NB4 (cell line): ENCODE results near the gene NADSYN1.

ENCODE experiments used
- DNase-seq: peaks from one replicate; pipeline ENCODE4 v3.0.0; 2010; ENCODE audit warnings: low read depth
- H3K4me3 ChIP-seq: one replicate; pipeline ENCODE4 v1.5.1; 2011; ENCODE audit warnings: mild to moderate bottlenecking, low read depth, low read length, moderate library complexity
- MAX ChIP-seq: IDR thresholded peaks from 2 replicates; pipeline ENCODE4 v1.6.1; 2011; ENCODE audit warnings: low read depth, low read length
- MYC ChIP-seq: IDR thresholded peaks from 2 replicates; pipeline ENCODE4 v1.6.1; 2011; ENCODE audit warnings: low read depth, low read length
- POLR2A ChIP-seq: IDR thresholded peaks from 2 replicates; pipeline ENCODE4 v1.6.1; 2011; ENCODE audit warnings: mild to moderate bottlenecking; ENCODE audit not compliant: insufficient read length; ENCODE audit errors: extremely low read depth
- TF ChIP-seq, protein P1 (sequence below): IDR thresholded peaks from one replicate; pipeline ENCODE4 v1.5.1; 2012; ENCODE audit warnings: low read depth, low read length

NADSYN1 gene

DNA sequence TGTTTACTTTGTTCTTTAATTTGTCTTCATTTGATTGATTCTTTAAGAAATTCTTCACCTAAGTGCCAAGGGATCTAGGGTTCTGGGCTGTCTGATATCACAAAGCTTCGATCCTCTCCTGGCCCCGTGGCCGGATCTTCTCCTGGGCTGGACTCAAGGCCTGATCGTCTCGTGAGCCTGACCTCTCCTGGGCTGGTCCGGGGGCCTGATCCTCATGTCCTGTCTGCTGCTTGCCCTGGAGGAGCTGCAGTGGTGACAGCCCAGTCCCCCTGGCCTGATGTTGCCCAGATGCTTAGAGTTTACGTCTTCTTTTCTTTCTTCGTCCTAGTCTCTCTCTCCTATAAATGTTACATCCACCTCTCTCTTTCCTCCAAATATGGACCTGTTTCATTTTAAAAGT is 3.3 kb downstream of the NADSYN1 start:
- TF ChIP-seq MAX: no peak
- no peak for TF ChIP-seq POLR2A
- TF ChIP-seq, protein P1, sequence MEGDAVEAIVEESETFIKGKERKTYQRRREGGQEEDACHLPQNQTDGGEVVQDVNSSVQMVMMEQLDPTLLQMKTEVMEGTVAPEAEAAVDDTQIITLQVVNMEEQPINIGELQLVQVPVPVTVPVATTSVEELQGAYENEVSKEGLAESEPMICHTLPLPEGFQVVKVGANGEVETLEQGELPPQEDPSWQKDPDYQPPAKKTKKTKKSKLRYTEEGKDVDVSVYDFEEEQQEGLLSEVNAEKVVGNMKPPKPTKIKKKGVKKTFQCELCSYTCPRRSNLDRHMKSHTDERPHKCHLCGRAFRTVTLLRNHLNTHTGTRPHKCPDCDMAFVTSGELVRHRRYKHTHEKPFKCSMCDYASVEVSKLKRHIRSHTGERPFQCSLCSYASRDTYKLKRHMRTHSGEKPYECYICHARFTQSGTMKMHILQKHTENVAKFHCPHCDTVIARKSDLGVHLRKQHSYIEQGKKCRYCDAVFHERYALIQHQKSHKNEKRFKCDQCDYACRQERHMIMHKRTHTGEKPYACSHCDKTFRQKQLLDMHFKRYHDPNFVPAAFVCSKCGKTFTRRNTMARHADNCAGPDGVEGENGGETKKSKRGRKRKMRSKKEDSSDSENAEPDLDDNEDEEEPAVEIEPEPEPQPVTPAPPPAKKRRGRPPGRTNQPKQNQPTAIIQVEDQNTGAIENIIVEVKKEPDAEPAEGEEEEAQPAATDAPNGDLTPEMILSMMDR: no peak
- H3K4me3 ChIP-seq: no peak overlapping the region
- DNase-seq: no peak

- DNase-seq: no peak
- H3K4me3 ChIP-seq: no peak overlapping the region
- TF ChIP-seq MAX: no peak
- no peak for TF ChIP-seq POLR2A
- no peak for TF ChIP-seq MYC
- TF ChIP-seq, protein P1: no peak
These were observed 3.8 kb downstream of the NADSYN1 start for GRCh38 chr11:71456831-71457230.

GRCh38 chr11:71458146-71459070 is 5.4 kb downstream of the NADSYN1 start:
- TF ChIP-seq, protein P1: no peak
- TF ChIP-seq POLR2A (no peak), MYC (no peak), MAX (no peak)
- no peak for DNase-seq
- no peak overlapping the region for H3K4me3 ChIP-seq

- H3K4me3 ChIP-seq: no peak overlapping the region
- DNase-seq: no peak
- TF ChIP-seq MYC: no peak
- TF ChIP-seq POLR2A: no peak
- no peak for TF ChIP-seq MAX
- TF ChIP-seq, protein P1: no peak
These were observed 6.2 kb downstream of the NADSYN1 start for GRCh38 chr11:71459076-71459766.

- no peak for DNase-seq
- no peak overlapping the region for H3K4me3 ChIP-seq
- TF ChIP-seq MAX (no peak), MYC (no peak), POLR2A (no peak)
- TF ChIP-seq, protein P1: no peak
These were observed 6.8 kb downstream of the NADSYN1 start for GRCh38 chr11:71459767-71460320.
